Measurements from ENCODE around the gene VSIG10L. TPM values are rescaled to one million over a fixed set of nuclear protein-coding genes. Genes with fewer than 3 reads are reported as not detected.

Gene VSIG10L
- total RNA-seq, result 1 to 10 TPM in 1 of 2 donors, under 1 TPM in 1; 0.78 to 1.3 TPM

DNA sequence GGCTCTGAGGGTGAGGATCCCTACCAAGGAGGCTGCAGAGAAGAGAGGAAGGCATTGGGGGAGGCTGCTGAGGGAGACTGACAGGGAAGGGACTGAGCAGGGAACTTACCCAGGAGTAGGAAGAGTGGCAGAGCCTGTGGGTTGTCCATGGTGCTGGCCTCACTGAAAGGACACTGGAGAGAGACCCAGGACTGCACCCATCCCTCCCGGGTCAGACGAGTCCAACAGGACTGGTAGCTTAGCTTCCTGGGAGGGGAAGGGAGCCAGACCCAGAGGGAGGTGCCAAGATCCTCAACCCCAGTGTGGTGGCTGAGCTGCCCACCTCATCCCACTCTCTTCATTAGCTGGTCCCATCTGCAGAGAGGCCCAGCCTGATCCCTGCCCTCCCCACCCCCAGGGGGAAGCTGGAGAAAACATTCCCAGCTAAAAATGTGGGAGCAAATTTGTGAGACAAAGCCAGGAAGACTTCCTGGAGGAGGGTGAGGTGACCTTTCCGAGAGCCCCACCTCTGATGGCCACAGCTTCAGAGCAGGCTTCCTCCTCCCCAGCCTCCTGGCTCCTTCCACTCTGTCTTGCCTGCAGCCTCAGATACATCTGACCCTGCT is at the start of gene VSIG10L:
VSIG10L (minus strand) TSS at position 164 of the 605 bp plus-strand sequence; CDS start at position 149, 15 bp downstream.
- Histone ChIP-seq H3K4me3 (no peak within 1 kb of the TSS), H3K4me1 (peaks cover 22% of the 10 kb centered on the region), H3K27me3 (no peaks in the 10 kb centered on the region), H3K9me3 (no peaks in the 10 kb centered on the region), H3K27ac (no peak within 1 kb of the TSS), H3K36me3 (replicated peaks in 1 of 2; ENCODE audit: insufficient read depth in 1 of 2, low read depth in 2 of 2) (peaks cover 0 to 4% of the 10 kb centered on the region in 2 donors)
- TF ChIP-seq, protein P1, sequence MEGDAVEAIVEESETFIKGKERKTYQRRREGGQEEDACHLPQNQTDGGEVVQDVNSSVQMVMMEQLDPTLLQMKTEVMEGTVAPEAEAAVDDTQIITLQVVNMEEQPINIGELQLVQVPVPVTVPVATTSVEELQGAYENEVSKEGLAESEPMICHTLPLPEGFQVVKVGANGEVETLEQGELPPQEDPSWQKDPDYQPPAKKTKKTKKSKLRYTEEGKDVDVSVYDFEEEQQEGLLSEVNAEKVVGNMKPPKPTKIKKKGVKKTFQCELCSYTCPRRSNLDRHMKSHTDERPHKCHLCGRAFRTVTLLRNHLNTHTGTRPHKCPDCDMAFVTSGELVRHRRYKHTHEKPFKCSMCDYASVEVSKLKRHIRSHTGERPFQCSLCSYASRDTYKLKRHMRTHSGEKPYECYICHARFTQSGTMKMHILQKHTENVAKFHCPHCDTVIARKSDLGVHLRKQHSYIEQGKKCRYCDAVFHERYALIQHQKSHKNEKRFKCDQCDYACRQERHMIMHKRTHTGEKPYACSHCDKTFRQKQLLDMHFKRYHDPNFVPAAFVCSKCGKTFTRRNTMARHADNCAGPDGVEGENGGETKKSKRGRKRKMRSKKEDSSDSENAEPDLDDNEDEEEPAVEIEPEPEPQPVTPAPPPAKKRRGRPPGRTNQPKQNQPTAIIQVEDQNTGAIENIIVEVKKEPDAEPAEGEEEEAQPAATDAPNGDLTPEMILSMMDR (IDR thresholded peaks at IDR 0.05), result no peak
- TF ChIP-seq POLR2A (IDR thresholded peaks at IDR 0.05), result no peak
- intact Hi-C loops (cut with DNase I), result loop anchor here (10.0 kb wide), 1 partner anchor 53 kb away; the partner anchor contains the start of gene C19orf84
- 30 to 33% methylated on average over 1 to 3 of the region's 3 CpGs for WGBS, 2 donors
- DNase-seq (no peak), ATAC-seq (no peak)

DNA sequence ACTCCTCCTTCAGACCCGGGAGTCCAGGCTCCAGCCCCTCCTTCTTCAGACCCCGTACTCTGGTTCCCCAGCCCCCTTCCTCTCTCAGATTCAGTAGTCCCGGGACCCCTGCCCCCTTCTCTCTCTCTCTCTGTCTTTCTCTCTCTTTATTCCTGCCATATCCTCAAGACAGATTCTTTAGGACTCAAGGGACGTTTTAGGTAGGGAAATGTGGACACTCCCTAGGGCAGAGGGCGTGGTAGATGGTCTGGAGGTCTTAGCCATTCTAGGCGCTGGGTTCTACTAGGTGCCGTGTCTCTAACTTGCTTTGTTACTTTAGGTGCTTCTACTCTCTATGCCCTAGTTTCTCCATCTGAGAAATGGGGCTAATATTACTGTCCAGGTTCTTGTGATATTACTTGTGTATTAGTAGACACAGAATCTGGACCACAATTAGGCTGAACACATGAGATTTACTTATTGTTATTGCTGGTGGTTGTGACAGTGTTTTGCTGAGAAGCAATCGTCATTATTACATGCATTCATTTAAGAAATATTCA is 49.2 kb upstream of the VSIG10L start:
- intact Hi-C loops (cut with DNase I), result loop anchor here (10.0 kb wide), 1 partner anchor 46 kb away; the partner anchor contains the start of gene VSIG10L
- DNase-seq, result no peak

DNA sequence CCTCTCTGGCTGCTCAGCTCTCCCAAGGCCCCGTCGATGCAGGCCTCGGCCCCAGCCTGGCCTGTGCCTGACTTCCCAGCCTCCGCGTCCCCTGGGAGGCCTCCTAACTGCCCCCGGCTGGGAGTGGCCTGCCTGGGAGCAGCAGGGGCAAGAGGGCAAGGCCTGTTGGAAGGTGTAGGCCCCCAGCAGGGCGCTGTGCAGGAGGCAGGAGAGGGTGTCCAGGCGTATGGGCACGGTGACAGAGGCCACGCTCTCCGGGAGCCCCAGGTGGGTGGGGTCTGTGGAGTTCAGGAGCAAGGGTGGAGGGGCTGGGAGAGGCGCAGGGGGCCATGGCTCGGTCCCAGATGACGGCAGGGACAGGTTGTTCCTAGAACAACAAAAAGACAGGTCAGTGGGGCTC is 47.2 kb upstream of the VSIG10L start:
- ATAC-seq, result no peak
- no peaks in the 10 kb centered on the region for H3K9me3 ChIP-seq
- no peak overlapping the region for H3K27ac ChIP-seq
- no peak overlapping the region for H3K4me3 ChIP-seq
- no peak for DNase-seq
- intact Hi-C loops (cut with DNase I), result no loop called here
- 59 to 77% methylated on average over 4 to 13 of the region's 14 CpGs for WGBS, 2 donors
- H3K36me3 ChIP-seq (replicated peaks in 1 of 2; ENCODE audit: insufficient read depth in 1 of 2, low read depth in 2 of 2), result no peaks in the 10 kb centered on the region
- H3K4me1 ChIP-seq, result peaks cover 4% of the 10 kb centered on the region
- TF ChIP-seq POLR2A (IDR thresholded peaks at IDR 0.05), result no peak
- TF ChIP-seq, protein P1 (IDR thresholded peaks at IDR 0.05), result no peak
- no peaks in the 10 kb centered on the region for H3K27me3 ChIP-seq

More for the DNA sequence above, 49.2 kb upstream of the VSIG10L start:
- TF ChIP-seq, protein P1 (IDR thresholded peaks at IDR 0.05), result no peak
- no peak for TF ChIP-seq POLR2A (IDR thresholded peaks at IDR 0.05)
- Histone ChIP-seq H3K27me3 (no peaks in the 10 kb centered on the region), H3K4me1 (peaks cover 10% of the 10 kb centered on the region), H3K4me3 (no peak overlapping the region), H3K9me3 (no peaks in the 10 kb centered on the region), H3K27ac (no peak overlapping the region), H3K36me3 (replicated peaks in 1 of 2; ENCODE audit: insufficient read depth in 1 of 2, low read depth in 2 of 2) (no peaks in the 10 kb centered on the region)
- 51 to 55% methylated on average over 8 of the region's 8 CpGs for WGBS, 2 donors
- no peak for ATAC-seq

DNA sequence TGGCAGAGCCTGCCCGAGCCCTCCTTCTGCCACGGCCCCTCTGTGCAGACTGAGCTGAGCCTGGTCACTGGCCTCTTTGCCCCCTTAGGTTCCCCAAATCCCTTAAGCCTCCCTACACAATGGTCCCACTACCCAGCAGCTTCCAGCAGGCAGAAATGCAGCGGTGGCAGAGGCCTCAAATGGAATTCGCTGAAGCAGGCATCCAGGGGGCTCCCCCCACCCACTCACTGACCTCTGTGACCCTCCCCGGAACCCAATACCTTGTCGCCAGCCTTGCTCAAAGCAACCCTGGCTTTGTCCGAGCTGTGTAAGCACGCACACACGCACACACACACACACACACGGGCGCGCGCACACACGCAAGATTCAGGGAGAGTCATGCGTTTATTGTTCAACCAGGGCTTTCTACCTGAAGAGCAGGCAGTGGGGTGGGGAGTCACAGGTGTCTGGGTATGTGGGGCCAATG is 46.0 kb upstream of the VSIG10L start, which contains the start of gene LIM2:
LIM2 (minus strand) TSS at position 51 of the 466 bp plus-strand sequence. CDS start 531 bp downstream, outside the sequence.
- H3K36me3 ChIP-seq (replicated peaks in 1 of 2; ENCODE audit: insufficient read depth in 1 of 2, low read depth in 2 of 2), result no peaks in the 10 kb centered on the region
- no peak within 1 kb of the TSS for H3K27ac ChIP-seq
- TF ChIP-seq POLR2A (IDR thresholded peaks at IDR 0.05), result no peak
- TF ChIP-seq, protein P1 (IDR thresholded peaks at IDR 0.05), result no peak
- ATAC-seq, result no peak
- no peaks in the 10 kb centered on the region for H3K27me3 ChIP-seq
- H3K9me3 ChIP-seq, result no peaks in the 10 kb centered on the region
- H3K4me1 ChIP-seq, result no peaks in the 10 kb centered on the region
- no peak within 1 kb of the TSS for H3K4me3 ChIP-seq
- WGBS, 2 donors, result 68% methylated on average over 13 of the region's 15 CpGs
- DNase-seq, result no peak
- intact Hi-C loops (cut with DNase I), result no loop called here

Data from body of pancreas (tissue), 4 donors.